ENCODE measurements around the gene LINC00237.

- TF ChIP-seq POLR2A (IDR thresholded peaks at IDR 0.05) = no peak
- TF ChIP-seq CTCF (IDR thresholded peaks at IDR 0.05) = no peak
Observed at GRCh38 chr20:21090111-21090618, 16.0 kb downstream of the LINC00237 start.
